HEK293 (cell line): ENCODE results near the gene MRPL23.

ENCODE experiments used
- GLI2 ChIP-seq: fragments of 450-650 bp; formaldehyde crosslinking; IDR thresholded peaks from 2 replicates; pipeline ENCODE4; 2017; ENCODE audit warnings: missing biosample characterization, missing genetic modification characterization, low read depth, borderline replicate concordance
- HOXA7 ChIP-seq: sonication (generic); formaldehyde crosslinking; IDR thresholded peaks from 2 replicates; pipeline ENCODE4 v1.8.1; 2022; ENCODE audit warnings: missing genetic modification reagents, borderline replicate concordance
- ZEB2 ChIP-seq: fragments of 450-650 bp; formaldehyde crosslinking; IDR thresholded peaks from 2 replicates; pipeline ENCODE4 v1.5.1; 2016; ENCODE audit warnings: missing biosample characterization, missing genetic modification characterization
- ZNF174 ChIP-seq: fragments of 450-650 bp; formaldehyde crosslinking; IDR thresholded peaks from 2 replicates; pipeline ENCODE4 v1.5.0; 2017; ENCODE audit warnings: missing biosample characterization, mild to moderate bottlenecking, missing genetic modification characterization
- ZNF548 ChIP-seq: fragments of 450-650 bp; formaldehyde crosslinking; IDR thresholded peaks from 2 replicates; pipeline ENCODE4 v1.5.1; 2016; ENCODE audit warnings: missing biosample characterization, missing genetic modification characterization
- TF ChIP-seq, protein P1 (sequence below): fragments of 450-650 bp; formaldehyde crosslinking; IDR thresholded peaks from 2 replicates; pipeline ENCODE4 v1.5.1; 2016; ENCODE audit warnings: missing biosample characterization, missing genetic modification characterization
- TF ChIP-seq, protein P2 (sequence below): fragments of 450-650 bp; formaldehyde crosslinking; IDR thresholded peaks from 2 replicates; pipeline ENCODE4 v1.5.1; 2016; ENCODE audit warnings: missing biosample characterization, missing genetic modification characterization
- TF ChIP-seq, protein P3 (sequence below): fragments of 450-650 bp; formaldehyde crosslinking; IDR thresholded peaks from 2 replicates; pipeline ENCODE4 v1.5.1; 2016; ENCODE audit warnings: missing biosample characterization, missing genetic modification characterization

DNA sequence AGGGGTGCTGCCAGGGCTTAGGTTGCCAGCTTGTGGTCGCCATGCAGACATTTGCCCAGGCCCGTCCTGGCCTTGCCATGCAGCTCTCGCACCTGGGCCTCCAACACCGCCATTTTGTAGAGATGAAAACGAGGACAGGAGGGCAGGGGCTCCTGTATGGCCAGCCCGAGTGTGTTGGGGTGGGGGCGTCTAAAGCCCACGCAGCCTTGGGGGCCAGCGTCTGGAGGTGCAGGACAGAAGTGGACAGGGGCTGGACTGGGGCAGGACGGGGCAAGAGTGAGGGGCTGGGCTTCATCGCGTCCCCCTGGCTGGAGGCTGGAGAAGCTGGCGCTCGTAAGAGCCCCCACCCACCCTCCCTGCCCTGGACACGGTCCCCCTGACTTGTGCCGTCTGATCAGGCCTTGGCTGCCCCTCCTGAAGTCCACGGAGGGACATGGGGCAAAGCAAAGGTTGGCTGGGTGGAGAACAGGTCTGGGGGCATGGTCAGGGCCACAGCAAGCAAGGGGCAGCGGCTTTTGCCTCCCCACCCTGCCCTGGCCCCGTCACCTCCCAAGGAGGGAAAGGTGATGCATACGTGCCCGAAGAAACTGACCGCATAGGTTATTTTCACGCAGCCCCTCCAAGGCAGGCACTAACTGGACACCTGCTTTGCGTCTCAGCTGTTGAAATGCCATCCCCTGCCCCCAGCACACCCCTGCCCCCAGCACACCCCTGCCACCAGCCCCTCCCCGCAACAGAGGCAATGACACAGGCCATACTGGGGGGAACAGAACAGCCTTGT, 26.8 kb upstream of the MRPL23 start:
- TF ChIP-seq, protein P1, sequence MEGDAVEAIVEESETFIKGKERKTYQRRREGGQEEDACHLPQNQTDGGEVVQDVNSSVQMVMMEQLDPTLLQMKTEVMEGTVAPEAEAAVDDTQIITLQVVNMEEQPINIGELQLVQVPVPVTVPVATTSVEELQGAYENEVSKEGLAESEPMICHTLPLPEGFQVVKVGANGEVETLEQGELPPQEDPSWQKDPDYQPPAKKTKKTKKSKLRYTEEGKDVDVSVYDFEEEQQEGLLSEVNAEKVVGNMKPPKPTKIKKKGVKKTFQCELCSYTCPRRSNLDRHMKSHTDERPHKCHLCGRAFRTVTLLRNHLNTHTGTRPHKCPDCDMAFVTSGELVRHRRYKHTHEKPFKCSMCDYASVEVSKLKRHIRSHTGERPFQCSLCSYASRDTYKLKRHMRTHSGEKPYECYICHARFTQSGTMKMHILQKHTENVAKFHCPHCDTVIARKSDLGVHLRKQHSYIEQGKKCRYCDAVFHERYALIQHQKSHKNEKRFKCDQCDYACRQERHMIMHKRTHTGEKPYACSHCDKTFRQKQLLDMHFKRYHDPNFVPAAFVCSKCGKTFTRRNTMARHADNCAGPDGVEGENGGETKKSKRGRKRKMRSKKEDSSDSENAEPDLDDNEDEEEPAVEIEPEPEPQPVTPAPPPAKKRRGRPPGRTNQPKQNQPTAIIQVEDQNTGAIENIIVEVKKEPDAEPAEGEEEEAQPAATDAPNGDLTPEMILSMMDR (tag by site-specific recombination): no peak
- TF ChIP-seq, protein P2, sequence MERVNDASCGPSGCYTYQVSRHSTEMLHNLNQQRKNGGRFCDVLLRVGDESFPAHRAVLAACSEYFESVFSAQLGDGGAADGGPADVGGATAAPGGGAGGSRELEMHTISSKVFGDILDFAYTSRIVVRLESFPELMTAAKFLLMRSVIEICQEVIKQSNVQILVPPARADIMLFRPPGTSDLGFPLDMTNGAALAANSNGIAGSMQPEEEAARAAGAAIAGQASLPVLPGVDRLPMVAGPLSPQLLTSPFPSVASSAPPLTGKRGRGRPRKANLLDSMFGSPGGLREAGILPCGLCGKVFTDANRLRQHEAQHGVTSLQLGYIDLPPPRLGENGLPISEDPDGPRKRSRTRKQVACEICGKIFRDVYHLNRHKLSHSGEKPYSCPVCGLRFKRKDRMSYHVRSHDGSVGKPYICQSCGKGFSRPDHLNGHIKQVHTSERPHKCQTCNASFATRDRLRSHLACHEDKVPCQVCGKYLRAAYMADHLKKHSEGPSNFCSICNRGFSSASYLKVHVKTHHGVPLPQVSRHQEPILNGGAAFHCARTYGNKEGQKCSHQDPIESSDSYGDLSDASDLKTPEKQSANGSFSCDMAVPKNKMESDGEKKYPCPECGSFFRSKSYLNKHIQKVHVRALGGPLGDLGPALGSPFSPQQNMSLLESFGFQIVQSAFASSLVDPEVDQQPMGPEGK (tag by site-specific recombination): no peak
- TF ChIP-seq GLI2 (tag by site-specific recombination): no peak
- no peak for TF ChIP-seq ZNF174 (tag by site-specific recombination)
- no peak for TF ChIP-seq ZNF548
- TF ChIP-seq, protein P3, sequence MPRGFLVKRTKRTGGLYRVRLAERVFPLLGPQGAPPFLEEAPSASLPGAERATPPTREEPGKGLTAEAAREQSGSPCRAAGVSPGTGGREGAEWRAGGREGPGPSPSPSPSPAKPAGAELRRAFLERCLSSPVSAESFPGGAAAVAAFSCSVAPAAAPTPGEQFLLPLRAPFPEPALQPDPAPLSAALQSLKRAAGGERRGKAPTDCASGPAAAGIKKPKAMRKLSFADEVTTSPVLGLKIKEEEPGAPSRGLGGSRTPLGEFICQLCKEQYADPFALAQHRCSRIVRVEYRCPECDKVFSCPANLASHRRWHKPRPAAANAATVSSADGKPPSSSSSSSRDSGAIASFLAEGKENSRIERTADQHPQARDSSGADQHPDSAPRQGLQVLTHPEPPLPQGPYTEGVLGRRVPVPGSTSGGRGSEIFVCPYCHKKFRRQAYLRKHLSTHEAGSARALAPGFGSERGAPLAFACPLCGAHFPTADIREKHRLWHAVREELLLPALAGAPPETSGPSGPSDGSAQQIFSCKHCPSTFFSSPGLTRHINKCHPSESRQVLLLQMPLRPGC (tag by site-specific recombination): no peak
- TF ChIP-seq ZEB2 (tag by site-specific recombination): no peak
- TF ChIP-seq HOXA7 (CRISPR knock-in tag): no peak
